Thyroid gland (tissue), 4 donors: ENCODE measurements around the gene GPBP1. TPM values are rescaled to one million over a fixed set of nuclear protein-coding genes. Genes with fewer than 3 reads are reported as not detected.
"Not testable (repeated sequence)": the region's sequence is repeated elsewhere in the genome, so short reads cannot be mapped to it uniquely, and the experiment has no call there.

Source experiments
- DNase-seq, 2 donors: peaks; one replicate each; pipeline ENCODE4 v3.0.0-alpha.2; 2019
- H3K27ac ChIP-seq, 3 donors: fragments of 200-600 bp; sonication (generic); 1 replicate in 2 of 3; 2 replicates in 1 of 3; pipeline ENCODE4 v1.5.1; 2016 to 2019; ENCODE audit warnings: mild to moderate bottlenecking in 1 of 3, moderate library complexity in 1 of 3
- H3K27me3 ChIP-seq: fragments of 200-600 bp; sonication (generic); one replicate; pipeline ENCODE4 v1.5.1; 2019
- H3K36me3 ChIP-seq, 2 donors: fragments of 200-600 bp; sonication (generic); one replicate each; pipeline ENCODE4 v1.5.1; 2016 to 2019
- H3K4me1 ChIP-seq, 2 donors: fragments of 200-600 bp; sonication (generic); one replicate each; pipeline ENCODE4 v1.5.1; 2017 to 2019
- H3K4me3 ChIP-seq, 3 donors: fragments of 200-600 bp; sonication (generic); replicated peaks in 1 of 3; 1 replicate in 2 of 3; 2 replicates in 1 of 3; pipeline ENCODE4 v1.5.1; 2016; ENCODE audit warnings: mild to moderate bottlenecking in 1 of 3
- H3K9me3 ChIP-seq: fragments of 200-600 bp; sonication (generic); one replicate; pipeline ENCODE4 v1.5.1; 2017
- CTCF ChIP-seq, 6 experiments: fragments of 200-600 bp in 3 of 6; fragments of 450-650 bp in 3 of 6; sonication (generic) in 3 of 6; IDR thresholded peaks; one replicate each; pipeline ENCODE4 v1.5.1; 2016 to 2019; ENCODE audit warnings: antibody characterized with exemption in 6 of 6, mild to moderate bottlenecking in 2 of 6, inconsistent platforms in 1 of 6, moderate library complexity in 1 of 6
- POLR2A ChIP-seq, 2 donors: fragments of 450-650 bp; IDR thresholded peaks; one replicate each; pipeline ENCODE4 v1.6.1; 2017; ENCODE audit warnings: antibody characterized with exemption in 2 of 2, mild to moderate bottlenecking in 2 of 2, moderate library complexity in 1 of 2
- WGBS, 2 donors: methylation state at CpG; one replicate each; pipeline ENCODE4 v1.1.5; 2017; 5-methylcytosine and 5-hydroxymethylcytosine counted together
- intact Hi-C: fragments of 100-400 bp; cut with DNase I; formaldehyde crosslinking; loops from one replicate; pipeline ENCODE4 v1.15.1; 2023
- total RNA-seq, 4 donors: library from RNA; depleted of rRNA; stranded (reverse); fragments of >200 nt; gene quantifications; one replicate each; pipeline ENCODE4 v1.2.3, GENCODE V29; 2016

The GPBP1 gene
- total RNA-seq, 4 donors from 2014 or later = 89.4 to 109 (median 99.4) TPM

- no peak for DNase-seq
- Histone ChIP-seq H3K36me3 (no peaks in the 10 kb centered on the region), H3K4me3 (peak overlapping the region in 1 of 3 donors; percentile 92), H3K9me3 (no peaks in the 10 kb centered on the region), H3K27me3 (no peaks in the 10 kb centered on the region), H3K4me1 (peaks cover 42 to 44% of the 10 kb centered on the region in 2 donors), H3K27ac (peak overlapping the region; percentile 99 to 100 (median 99))
- TF ChIP-seq CTCF (IDR thresholded peaks at IDR 0.05) (no peak), POLR2A (IDR thresholded peaks at IDR 0.05) (no peak)
- intact Hi-C loops = loop anchor here (10.0 kb wide), 1 partner anchor 273 kb away; the partner anchor contains the start of gene SETD9
- WGBS, 2 donors = 90% methylated on average over 14 of the region's 14 CpGs
These were observed 3.8 kb downstream of the GPBP1 start for GRCh38 chr5:57177479-57178156.

GRCh38 chr5:57178238-57178637 lies 4.4 kb downstream of the GPBP1 start:
- 77 to 78% methylated on average over 12 of the region's 12 CpGs for WGBS, 2 donors
- peak overlapping the region in 2 of 3 donors; percentile 99 to 100 for H3K27ac ChIP-seq
- not testable (repeated sequence) for H3K27me3 ChIP-seq, DNase-seq, H3K9me3 ChIP-seq, H3K36me3 ChIP-seq
- peak overlapping the region in 1 of 3 donors; percentile 92 for H3K4me3 ChIP-seq
- H3K4me1 ChIP-seq = peaks cover 40 to 44% of the 10 kb centered on the region in 2 donors
- intact Hi-C loops = loop anchor here (10.0 kb wide), 1 partner anchor 273 kb away; the partner anchor contains the start of gene SETD9

- peaks cover 0 to 6% of the 10 kb centered on the region in 2 donors for H3K36me3 ChIP-seq
- peak overlapping the region; percentile 10 to 99 (median 55) for H3K27ac ChIP-seq
- DNase-seq = peak in 1 of 2 donors; percentile 22
- no peak for TF ChIP-seq POLR2A (IDR thresholded peaks at IDR 0.05)
- no peak for TF ChIP-seq CTCF (IDR thresholded peaks at IDR 0.05)
- peak overlapping the region in 1 of 3 donors; percentile 92 for H3K4me3 ChIP-seq
- H3K4me1 ChIP-seq = peaks cover 40 to 44% of the 10 kb centered on the region in 2 donors
- no peaks in the 10 kb centered on the region for H3K9me3 ChIP-seq
- 31 to 32% methylated on average over 12 of the region's 12 CpGs for WGBS, 2 donors
- no peaks in the 10 kb centered on the region for H3K27me3 ChIP-seq
- intact Hi-C loops = loop anchor here (10.0 kb wide), 1 partner anchor 275 kb away; the partner anchor contains the start of gene SETD9
These were observed 5.7 kb downstream of the GPBP1 start for GRCh38 chr5:57179262-57180200.

GRCh38 chr5:57181154-57181553 lies 7.3 kb downstream of the GPBP1 start:
- no peak for DNase-seq
- Histone ChIP-seq H3K27me3 (no peaks in the 10 kb centered on the region), H3K9me3 (no peaks in the 10 kb centered on the region), H3K36me3 (peaks cover 0 to 6% of the 10 kb centered on the region in 2 donors), H3K4me3 (no peak overlapping the region), H3K4me1 (peaks cover 49 to 53% of the 10 kb centered on the region in 2 donors), H3K27ac (no peak overlapping the region)
- 80 to 83% methylated on average over 10 of the region's 10 CpGs for WGBS, 2 donors
- intact Hi-C loops = no loop called here
- TF ChIP-seq POLR2A (IDR thresholded peaks at IDR 0.05) (no peak), CTCF (IDR thresholded peaks at IDR 0.05) (no peak)

GRCh38 chr5:57184322-57184721 lies 10.5 kb downstream of the GPBP1 start:
- Histone ChIP-seq H3K4me1 (peaks cover 59 to 67% of the 10 kb centered on the region in 2 donors), H3K36me3 (peaks cover 0 to 6% of the 10 kb centered on the region in 2 donors)
- WGBS, 2 donors = 97% methylated on average over 2 of the region's 2 CpGs; no CpG with 5 or more reads in 1 of the 2 donors

More at GRCh38 chr5:57184322-57184721, 10.5 kb downstream of the GPBP1 start:
- intact Hi-C loops = no loop called here
- no peak for DNase-seq
- Histone ChIP-seq H3K9me3 (no peaks in the 10 kb centered on the region), H3K27me3 (no peaks in the 10 kb centered on the region), H3K27ac (no peak overlapping the region), H3K4me3 (no peak overlapping the region)
- TF ChIP-seq POLR2A (IDR thresholded peaks at IDR 0.05) (no peak), CTCF (IDR thresholded peaks at IDR 0.05) (no peak)
